GM18907 (cell line): ENCODE results near the gene TF.
"Not testable (repeated sequence)": the region's sequence is repeated elsewhere in the genome, so short reads cannot be mapped to it uniquely, and the experiment has no call there.

ENCODE experiments used
- ATAC-seq: cut with Tn5 transposase; IDR thresholded peaks from one replicate; pipeline ENCODE4 v1.9.1; 2021; ENCODE audit warnings: mild to moderate bottlenecking, moderate library complexity; ENCODE audit not compliant: unreplicated experiment

Gene TF

GRCh38 chr3:133763797-133764683 is 17.8 kb downstream of the TF start:
- no peak for ATAC-seq

GRCh38 chr3:133765256-133765655 is 19.1 kb downstream of the TF start:
- ATAC-seq: no peak

- ATAC-seq: no peak
Observed at GRCh38 chr3:133767607-133768006, 21.4 kb downstream of the TF start.

GRCh38 chr3:133769536-133769935 is 23.3 kb downstream of the TF start:
- ATAC-seq: no peak

- ATAC-seq: no peak
Observed at GRCh38 chr3:133773732-133774131, 27.5 kb downstream of the TF start.

- ATAC-seq: no peak
Observed at GRCh38 chr3:133775309-133775708, 29.1 kb downstream of the TF start.

- ATAC-seq: no peak
Observed at GRCh38 chr3:133775835-133776234, 29.6 kb downstream of the TF start.

- ATAC-seq: no peak
Observed at GRCh38 chr3:133776794-133777438, 30.7 kb downstream of the TF start.

GRCh38 chr3:133777807-133778568 is 31.8 kb downstream of the TF start:
- ATAC-seq: no peak

GRCh38 chr3:133779626-133780203 is 33.5 kb downstream of the TF start:
- no peak for ATAC-seq

GRCh38 chr3:133780756-133781155 is 34.6 kb downstream of the TF start:
- ATAC-seq: not testable (repeated sequence)

- ATAC-seq: no peak
Observed at GRCh38 chr3:133781570-133781969, 35.4 kb downstream of the TF start.

GRCh38 chr3:133782454-133782853 is 36.3 kb downstream of the TF start:
- no peak for ATAC-seq

- ATAC-seq: no peak
Observed at GRCh38 chr3:133783762-133784161, 37.6 kb downstream of the TF start.

- no peak for ATAC-seq
Observed at GRCh38 chr3:133788024-133788423, 41.8 kb downstream of the TF start.

- no peak for ATAC-seq
Observed at GRCh38 chr3:133792171-133792763, 46.1 kb downstream of the TF start.

GRCh38 chr3:133797396-133798105 is 51.4 kb downstream of the TF start:
- no peak for ATAC-seq

GRCh38 chr3:133799794-133800585 is 53.8 kb downstream of the TF start:
- ATAC-seq: no peak

GRCh38 chr3:133803469-133803868 is 57.3 kb downstream of the TF start:
- no peak for ATAC-seq
